Cerebellar cortex (tissue), 1 donor: Measurements from ENCODE around the gene MTHFD1.

Experiments
- DNase-seq: peaks from one replicate; pipeline ENCODE4 v3.0.0-alpha.2; 2015; ENCODE audit warnings: low spot score

The MTHFD1 gene

DNA sequence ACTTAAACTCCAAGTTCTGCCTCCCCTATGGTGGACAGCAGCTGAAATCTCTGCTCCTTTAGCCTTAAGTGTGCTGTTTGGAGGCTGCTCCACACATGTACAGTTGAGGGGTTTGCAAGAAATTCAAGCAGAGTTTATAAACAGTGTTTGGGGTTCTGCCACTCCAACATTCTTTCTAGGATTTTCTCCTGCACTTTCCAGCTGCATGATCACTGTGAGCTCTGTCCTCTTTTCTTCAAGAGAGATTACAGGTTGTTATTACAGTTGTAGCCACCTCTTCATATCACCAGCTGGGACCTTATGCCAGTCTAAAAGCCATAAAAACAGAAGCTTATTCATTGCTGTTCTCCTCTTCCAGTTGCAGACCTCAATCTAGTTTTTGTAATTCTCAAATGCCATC lies 107.1 kb downstream of the MTHFD1 start:
- DNase-seq: no peak

DNA sequence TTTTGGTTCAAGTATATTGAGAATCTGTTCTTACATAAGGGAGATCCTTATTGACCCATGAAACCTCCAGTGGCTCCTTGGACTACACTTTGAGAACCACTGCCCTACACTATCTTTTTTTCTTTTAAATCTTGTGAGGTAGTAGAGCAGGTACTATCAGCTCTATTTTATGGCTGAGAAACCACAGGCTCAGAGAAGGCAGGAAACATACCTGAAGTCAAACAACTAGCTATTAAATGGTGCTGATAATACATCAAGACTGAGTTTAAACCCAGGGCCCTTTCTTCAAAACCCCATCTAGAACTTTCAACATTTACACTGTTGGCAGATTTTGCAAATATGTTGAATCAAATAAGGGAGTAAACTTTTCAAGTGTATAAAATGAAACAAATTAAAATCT lies 108.6 kb downstream of the MTHFD1 start:
- no peak for DNase-seq

- DNase-seq: no peak
These were observed 111.9 kb downstream of the MTHFD1 start for GRCh38 chr14:64500088-64500487.

GRCh38 chr14:64501411-64502171 lies 113.4 kb downstream of the MTHFD1 start:
- DNase-seq: peak; percentile 56

- DNase-seq: no peak
These were observed 114.3 kb downstream of the MTHFD1 start for GRCh38 chr14:64502456-64502855.

- peak; percentile 51 for DNase-seq
These were observed 114.8 kb downstream of the MTHFD1 start for GRCh38 chr14:64502887-64503433.

DNA sequence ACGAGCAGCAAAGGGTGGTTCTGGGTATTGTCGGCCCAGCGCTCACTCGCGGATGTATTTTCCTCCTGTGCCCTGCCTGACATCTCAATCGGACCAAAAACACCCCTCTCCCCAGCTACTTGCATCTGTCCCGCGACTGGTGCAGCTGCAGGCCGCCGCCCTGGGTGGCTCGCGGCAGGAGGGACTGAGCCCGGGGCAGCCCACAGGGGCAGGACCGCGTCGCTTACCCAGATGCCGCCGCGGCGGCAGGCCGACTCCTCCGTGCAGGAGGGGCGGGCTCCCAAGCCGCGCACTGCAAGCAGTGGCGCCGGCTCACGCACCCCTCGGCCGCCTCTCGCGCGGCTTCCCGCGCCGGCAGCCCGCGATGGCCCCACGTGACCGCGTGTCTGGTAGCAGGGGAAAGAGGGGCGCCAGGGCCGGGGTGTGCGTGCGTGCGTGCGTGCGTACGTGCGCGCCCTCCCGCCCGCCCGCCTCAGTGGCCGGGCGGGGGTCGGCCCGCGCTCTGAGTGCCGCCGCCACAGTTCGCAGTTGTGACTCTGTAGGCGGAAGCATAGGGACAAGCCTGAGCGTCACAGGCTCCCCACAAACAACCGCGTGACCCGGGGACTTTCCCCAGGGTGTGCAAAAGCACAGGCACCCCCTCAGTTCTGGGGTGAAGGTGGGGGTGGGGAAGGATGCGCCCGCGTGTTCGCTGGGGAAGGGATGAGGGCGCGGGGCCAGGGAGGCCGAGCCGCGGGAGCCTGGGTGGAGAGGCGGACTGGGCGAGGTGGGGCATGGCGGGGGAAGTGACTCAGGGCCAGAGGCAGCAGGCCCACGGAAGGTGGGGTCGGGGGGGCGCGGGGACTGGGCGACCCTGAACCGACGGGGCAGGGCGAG lies 115.5 kb downstream of the MTHFD1 start, which contains the start of gene ZBTB25:
ZBTB25 (minus strand) TSS at position 405 of the 876 bp plus-strand sequence. CDS start 13,305 bp downstream, outside the sequence.
- DNase-seq: peak; percentile 89

DNA sequence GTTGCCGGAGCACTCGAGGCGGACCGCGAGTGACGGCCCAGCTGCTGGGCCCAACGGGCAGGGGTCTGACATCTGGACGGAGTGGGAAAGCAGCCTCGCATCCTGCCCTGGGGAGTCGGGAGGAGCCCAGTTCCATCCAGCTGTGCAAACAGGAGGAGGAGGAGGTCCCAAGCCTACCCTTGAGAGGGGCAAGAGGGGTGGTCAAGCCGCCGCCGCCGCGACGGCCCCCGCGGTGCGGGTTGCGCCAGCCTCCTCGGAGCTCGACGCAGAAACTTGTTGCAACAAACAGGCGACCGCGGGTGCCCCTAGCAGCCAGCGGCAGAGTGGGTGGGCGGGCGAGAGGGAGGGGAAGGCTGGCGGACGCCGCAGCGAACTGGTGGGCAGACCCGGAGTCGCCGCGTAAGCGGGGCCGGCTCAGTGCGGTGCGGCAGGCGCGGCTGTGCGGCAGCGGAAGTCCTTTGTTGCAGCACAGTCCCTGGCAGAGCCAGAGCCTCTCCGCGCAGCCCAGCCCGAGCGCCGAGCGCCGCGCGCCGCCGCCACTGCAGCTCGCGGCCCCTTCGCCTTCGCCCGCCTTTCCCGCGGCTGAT lies 116.2 kb downstream of the MTHFD1 start, which contains the start of gene ZBTB1:
ZBTB1 (plus strand) TSS at position 461 of the 587 bp plus-strand sequence. CDS start 16,735 bp downstream, outside the sequence.
- peak; percentile 70 for DNase-seq

- DNase-seq: peak; percentile 86
These were observed 117.0 kb downstream of the MTHFD1 start for GRCh38 chr14:64504897-64505794.

DNA sequence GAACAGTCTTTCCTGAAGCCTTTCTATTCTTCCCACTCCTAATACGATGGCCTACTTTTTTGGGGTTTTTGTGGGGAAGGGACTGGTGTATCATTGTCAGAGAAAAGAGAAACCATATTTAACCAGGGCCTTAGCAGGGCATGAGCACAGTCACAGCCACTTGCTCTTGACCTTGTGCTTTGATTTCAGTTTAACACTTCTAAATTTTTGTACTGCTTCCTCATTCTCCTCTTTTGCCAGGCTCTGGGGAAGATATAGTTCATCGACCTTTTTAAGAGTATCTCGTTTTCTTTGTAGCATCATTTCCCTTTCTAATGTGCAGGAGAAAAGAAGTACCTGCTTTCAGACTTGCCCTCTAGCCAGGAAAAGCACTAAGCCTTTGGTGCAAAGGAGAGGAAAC lies 118.6 kb downstream of the MTHFD1 start:
- DNase-seq: no peak

GRCh38 chr14:64507376-64508156 lies 119.4 kb downstream of the MTHFD1 start:
- no peak for DNase-seq

GRCh38 chr14:64508215-64508776 lies 120.1 kb downstream of the MTHFD1 start:
- no peak for DNase-seq

DNA sequence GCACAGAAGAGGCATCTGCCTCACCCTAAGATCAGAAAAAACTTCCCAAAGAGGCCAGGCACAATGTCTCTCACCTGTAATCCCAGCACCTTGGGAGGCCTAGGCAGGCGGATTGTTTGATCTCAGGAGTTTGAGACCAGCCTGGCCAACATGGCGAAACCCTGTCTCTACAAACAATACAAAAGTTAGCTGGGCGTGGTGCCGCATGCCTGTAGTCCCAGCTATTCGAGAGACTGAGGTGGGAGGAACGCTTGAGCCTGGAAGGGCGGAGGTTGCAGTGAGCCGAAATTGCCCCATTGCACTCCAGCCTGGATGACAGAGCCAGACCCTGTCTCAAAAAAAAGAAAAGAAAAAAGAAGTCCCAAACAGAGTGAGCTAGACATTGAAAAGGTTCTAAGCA lies 120.9 kb downstream of the MTHFD1 start:
- DNase-seq: no peak
